ENCODE data around the gene OCA2.

DNA sequence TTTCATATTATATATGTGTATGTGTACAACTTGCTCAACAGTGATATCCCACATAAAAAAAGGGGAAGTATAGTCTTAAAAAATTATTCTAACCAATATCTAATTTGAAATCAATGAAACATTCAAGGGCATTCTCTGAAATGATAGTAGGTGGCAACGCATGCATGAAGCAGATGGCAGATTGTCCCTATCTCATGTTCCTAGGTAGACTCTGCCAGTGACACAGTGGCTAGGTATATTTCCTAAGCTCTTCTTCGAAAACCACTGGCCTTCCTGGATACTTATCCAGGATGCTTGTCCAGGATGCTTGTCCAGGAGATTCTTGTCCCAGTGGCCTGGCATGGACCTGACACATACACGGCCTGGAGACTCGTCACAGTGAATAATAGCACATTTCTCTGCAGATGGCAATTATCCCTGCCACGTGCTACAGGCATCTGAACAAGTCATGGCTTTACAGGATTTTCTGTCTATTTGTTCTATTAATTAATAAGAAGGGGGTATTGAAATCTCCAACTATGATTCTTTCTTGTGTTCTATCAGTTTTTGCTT, 54.9 kb downstream of the OCA2 start:
- TF ChIP-seq, protein P1, sequence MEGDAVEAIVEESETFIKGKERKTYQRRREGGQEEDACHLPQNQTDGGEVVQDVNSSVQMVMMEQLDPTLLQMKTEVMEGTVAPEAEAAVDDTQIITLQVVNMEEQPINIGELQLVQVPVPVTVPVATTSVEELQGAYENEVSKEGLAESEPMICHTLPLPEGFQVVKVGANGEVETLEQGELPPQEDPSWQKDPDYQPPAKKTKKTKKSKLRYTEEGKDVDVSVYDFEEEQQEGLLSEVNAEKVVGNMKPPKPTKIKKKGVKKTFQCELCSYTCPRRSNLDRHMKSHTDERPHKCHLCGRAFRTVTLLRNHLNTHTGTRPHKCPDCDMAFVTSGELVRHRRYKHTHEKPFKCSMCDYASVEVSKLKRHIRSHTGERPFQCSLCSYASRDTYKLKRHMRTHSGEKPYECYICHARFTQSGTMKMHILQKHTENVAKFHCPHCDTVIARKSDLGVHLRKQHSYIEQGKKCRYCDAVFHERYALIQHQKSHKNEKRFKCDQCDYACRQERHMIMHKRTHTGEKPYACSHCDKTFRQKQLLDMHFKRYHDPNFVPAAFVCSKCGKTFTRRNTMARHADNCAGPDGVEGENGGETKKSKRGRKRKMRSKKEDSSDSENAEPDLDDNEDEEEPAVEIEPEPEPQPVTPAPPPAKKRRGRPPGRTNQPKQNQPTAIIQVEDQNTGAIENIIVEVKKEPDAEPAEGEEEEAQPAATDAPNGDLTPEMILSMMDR (IDR thresholded peaks at IDR 0.05), result no peak
- no peak for TF ChIP-seq POLR2AphosphoS5 (IDR thresholded peaks at IDR 0.05; ENCODE audit: insufficient read depth in 1 of 2, low read depth in 1 of 2)

All from vagina (tissue), 2 donors.